Prostate gland (tissue), 2 donors: Measurements from ENCODE around the gene DAPK1.

ENCODE experiments used
- CTCF ChIP-seq, 4 experiments: fragments of 200-600 bp in 2 of 4; fragments of 450-650 bp in 2 of 4; sonication (generic) in 2 of 4; IDR thresholded peaks; 1 replicate in 3 of 4; 2 replicates in 1 of 4; pipeline ENCODE4 v1.5.1; 2016 to 2019; ENCODE audit warnings: antibody characterized with exemption in 4 of 4, mild to moderate bottlenecking in 2 of 4, moderate library complexity in 2 of 4
- POLR2A ChIP-seq: fragments of 450-650 bp; IDR thresholded peaks from one replicate; pipeline ENCODE4 v1.6.1; 2016; ENCODE audit warnings: antibody characterized with exemption, mild to moderate bottlenecking
- POLR2AphosphoS5 ChIP-seq: sonication (generic); formaldehyde crosslinking; IDR thresholded peaks from one replicate; pipeline ENCODE4 v1.6.1; 2017; ENCODE audit warnings: antibody characterized with exemption

- TF ChIP-seq CTCF (IDR thresholded peaks at IDR 0.05) (no peak), POLR2A (no peak), POLR2AphosphoS5 (no peak)
Observed at GRCh38 chr9:87567001-87567400, 69.3 kb downstream of the DAPK1 start.
